ENCODE data around the gene PPFIBP2. TPM values are rescaled to one million over a fixed set of nuclear protein-coding genes. Genes with fewer than 3 reads are reported as not detected.

The PPFIBP2 gene
- total and polyA plus RNA-seq, 2 of the 13 experiments (the other 11 are each of a cell fraction or from before 2014, with no cell fraction given): 15.0 to 52.5 TPM

GRCh38 chr11:7531011-7531410, 17.2 kb downstream of the PPFIBP2 start:
- Histone ChIP-seq H4K20me1 (ENCODE audit: insufficient read depth, low read length) (no peaks in the 10 kb centered on the region), H3K36me3 (replicated peaks in 1 of 2; ENCODE audit: control insufficient read depth in 1 of 2, insufficient read depth in 2 of 2, low read length in 2 of 2) (no peaks in the 10 kb centered on the region; a peak in 1 of 5 replicates), H3K27me3 (ENCODE audit: control insufficient read depth in 1 of 2, insufficient read depth in 2 of 2, low read length in 2 of 2) (no peaks in the 10 kb centered on the region), H3K4me3 (replicated peaks in 1 of 3; ENCODE audit: insufficient read depth in 1 of 3, low read depth in 2 of 3, low read length in 3 of 3) (no peak overlapping the region), H3K27ac (ENCODE audit: extremely low read length, insufficient read depth, low read length) (no peak overlapping the region), H3K4me2 (ENCODE audit: low read depth, low read length) (no peak overlapping the region), H3K9me3 (ENCODE audit: low read length) (no peaks in the 10 kb centered on the region), H3K4me1 (ENCODE audit: insufficient read depth, low read length) (peaks cover 17% of the 10 kb centered on the region), H2AFZ (ENCODE audit: low read length) (no peak overlapping the region), H3K9ac (ENCODE audit: insufficient read depth, low read depth, low read length) (no peak overlapping the region), H3K79me2 (ENCODE audit: insufficient read depth, low read length) (no peaks in the 10 kb centered on the region)
- DNase-seq (ENCODE audit: low spot score): no peak
- no TSS peak for BruUV-seq (replicated peaks)
- FAIRE-seq: no peak
- POLR2A ChIA-PET: interaction anchor here (1.9 kb wide), 1 partner anchor 15 kb away, joined by 5 read pairs; no protein-coding TSS in a partner anchor
- ATAC-seq: no peak
- intact Hi-C loops (cut with micrococcal nuclease; ENCODE audit: unreplicated experiment): no loop called here
- TF ChIP-seq ZNF30 (CRISPR knock-in tag; IDR thresholded peaks at IDR 0.05): no peak
- TF ChIP-seq KMT2A (CRISPR knock-in tag; IDR thresholded peaks at IDR 0.05): no peak
- in situ Hi-C loops (cut with HindIII; ENCODE audit: extremely low pct_ligation_motif_present, low pct_unique_long_range_greater_than_20kb): no loop called here
- CTCF ChIA-PET (ENCODE audit: low intra/inter-chr PET ratio, low total read pairs): no interaction called here

DNA sequence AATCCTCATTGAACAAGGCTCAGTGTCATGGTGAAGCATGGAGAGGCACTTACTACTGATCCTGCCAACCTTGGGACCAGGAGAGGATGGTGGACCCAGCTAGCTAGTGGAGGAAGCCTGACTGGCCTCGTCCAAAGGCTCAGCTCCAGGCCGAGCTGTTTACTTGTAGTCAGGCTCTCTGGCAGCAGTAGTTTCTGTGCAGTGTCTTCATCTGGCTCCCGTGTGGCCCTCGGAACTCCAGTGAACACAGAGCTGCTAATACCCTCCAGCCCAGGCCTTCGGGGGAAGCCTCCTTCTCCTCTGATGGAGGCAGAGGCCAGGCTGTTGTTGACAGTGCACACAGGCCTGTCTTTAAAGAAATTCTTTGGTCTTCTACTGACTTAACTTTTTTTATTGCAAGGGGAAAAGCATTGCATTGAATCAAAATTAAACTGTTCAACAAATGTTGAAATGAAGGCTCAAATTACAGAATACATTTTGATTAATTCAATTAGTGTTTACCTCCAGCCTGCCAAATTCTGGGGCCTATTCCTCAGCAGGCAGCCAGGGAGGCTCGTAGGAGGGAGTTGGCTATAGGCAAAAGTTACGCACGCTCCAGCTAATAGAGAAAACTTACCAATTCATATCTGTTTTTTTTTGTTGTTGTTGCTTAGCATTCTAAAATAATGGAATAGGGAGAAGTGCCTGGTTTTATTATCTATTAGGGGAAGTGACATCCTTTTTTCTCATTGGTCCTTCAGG, 18.8 kb downstream of the PPFIBP2 start:
- in situ Hi-C loops (cut with HindIII; ENCODE audit: extremely low pct_ligation_motif_present, low pct_unique_long_range_greater_than_20kb): no loop called here
- Histone ChIP-seq H3K4me1 (ENCODE audit: insufficient read depth, low read length) (0 out of 2 replicates have a peak, but pooled peaks cover 16% of the 10 kb centered on the region), H3K79me2 (ENCODE audit: insufficient read depth, low read length) (no peaks in the 10 kb centered on the region), H3K27ac (ENCODE audit: extremely low read length, insufficient read depth, low read length) (no peak overlapping the region), H3K9ac (ENCODE audit: insufficient read depth, low read depth, low read length) (no peak overlapping the region), H3K9me3 (ENCODE audit: low read length) (no peaks in the 10 kb centered on the region), H3K4me2 (ENCODE audit: low read depth, low read length) (no peak overlapping the region), H4K20me1 (ENCODE audit: insufficient read depth, low read length) (no peaks in the 10 kb centered on the region), H2AFZ (ENCODE audit: low read length) (no peak overlapping the region), H3K36me3 (replicated peaks in 1 of 2; ENCODE audit: control insufficient read depth in 1 of 2, insufficient read depth in 2 of 2, low read length in 2 of 2) (no peaks in the 10 kb centered on the region; a peak in 1 of 5 replicates), H3K4me3 (replicated peaks in 1 of 3; ENCODE audit: insufficient read depth in 1 of 3, low read depth in 2 of 3, low read length in 3 of 3) (no peak overlapping the region), H3K27me3 (ENCODE audit: control insufficient read depth in 1 of 2, insufficient read depth in 2 of 2, low read length in 2 of 2) (no peaks in the 10 kb centered on the region)
- 96% methylated on average over 3 of the region's 8 CpGs for WGBS (ENCODE audit: low lambda C conversion rate)
- FAIRE-seq (no peak), DNase-seq (ENCODE audit: low spot score) (no peak), ATAC-seq (no peak)
- ChIA-PET POLR2A (interaction anchor here (1.9 kb wide), 1 partner anchor 17 kb away, joined by 5 read pairs; no protein-coding TSS in a partner anchor), CTCF (ENCODE audit: low intra/inter-chr PET ratio, low total read pairs) (no interaction called here)
- BruUV-seq (replicated peaks): no TSS peak
- intact Hi-C loops (cut with micrococcal nuclease; ENCODE audit: unreplicated experiment): no loop called here
- TF ChIP-seq ZNF660 (CRISPR knock-in tag; IDR thresholded peaks at IDR 0.05; ENCODE audit: borderline replicate concordance, low read depth): no peak
- no peak for TF ChIP-seq GABPB1 (CRISPR knock-in tag; IDR thresholded peaks at IDR 0.05)
- TF ChIP-seq ZNF569 (CRISPR knock-in tag; IDR thresholded peaks at IDR 0.05; ENCODE audit: borderline replicate concordance): no peak
- no peak for TF ChIP-seq ZNF782 (CRISPR knock-in tag; IDR thresholded peaks at IDR 0.05; ENCODE audit: borderline replicate concordance)
- TF ChIP-seq ATF1 (CRISPR knock-in tag; IDR thresholded peaks at IDR 0.05): no peak
- no peak for TF ChIP-seq RFX5 (IDR thresholded peaks at IDR 0.05; ENCODE audit: low read depth, low read length)
- TF ChIP-seq ZBTB46 (CRISPR knock-in tag; IDR thresholded peaks at IDR 0.05; ENCODE audit: borderline replicate concordance): no peak
- TF ChIP-seq, protein P1, sequence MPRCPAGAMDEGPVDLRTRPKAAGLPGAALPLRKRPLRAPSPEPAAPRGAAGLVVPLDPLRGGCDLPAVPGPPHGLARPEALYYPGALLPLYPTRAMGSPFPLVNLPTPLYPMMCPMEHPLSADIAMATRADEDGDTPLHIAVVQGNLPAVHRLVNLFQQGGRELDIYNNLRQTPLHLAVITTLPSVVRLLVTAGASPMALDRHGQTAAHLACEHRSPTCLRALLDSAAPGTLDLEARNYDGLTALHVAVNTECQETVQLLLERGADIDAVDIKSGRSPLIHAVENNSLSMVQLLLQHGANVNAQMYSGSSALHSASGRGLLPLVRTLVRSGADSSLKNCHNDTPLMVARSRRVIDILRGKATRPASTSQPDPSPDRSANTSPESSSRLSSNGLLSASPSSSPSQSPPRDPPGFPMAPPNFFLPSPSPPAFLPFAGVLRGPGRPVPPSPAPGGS (CRISPR knock-in tag; IDR thresholded peaks at IDR 0.05): no peak
- TF ChIP-seq CHD4 (IDR thresholded peaks at IDR 0.05; ENCODE audit: borderline replicate concordance, low read length): no peak
- TF ChIP-seq FOXP1 (IDR thresholded peaks at IDR 0.05): no peak
- no peak for TF ChIP-seq FOXP1 (CRISPR knock-in tag; IDR thresholded peaks at IDR 0.05)
- no peak for TF ChIP-seq TBX2 (CRISPR knock-in tag; IDR thresholded peaks at IDR 0.05; ENCODE audit: borderline replicate concordance)
- TF ChIP-seq MAFF (IDR thresholded peaks at IDR 0.05; ENCODE audit: low read depth, low read length): no peak
- no peak for TF ChIP-seq ETV5 (CRISPR knock-in tag; IDR thresholded peaks at IDR 0.05; ENCODE audit: borderline replicate concordance)
- TF ChIP-seq, protein P2, sequence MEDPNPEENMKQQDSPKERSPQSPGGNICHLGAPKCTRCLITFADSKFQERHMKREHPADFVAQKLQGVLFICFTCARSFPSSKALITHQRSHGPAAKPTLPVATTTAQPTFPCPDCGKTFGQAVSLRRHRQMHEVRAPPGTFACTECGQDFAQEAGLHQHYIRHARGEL (CRISPR knock-in tag; IDR thresholded peaks at IDR 0.05): no peak
